SK-N-SH (cell line): Measurements from ENCODE around the gene ZNF496. TPM values are rescaled to one million over a fixed set of nuclear protein-coding genes. Genes with fewer than 3 reads are reported as not detected.

Experiments
- CTCF ChIA-PET: fragments of 300-600, 350-600 bp; formaldehyde crosslinking; extraction: SDS; loops from one replicate; lab custom pipeline; 2021; lab: Yijun Ruan, JAX
- POLR2A ChIA-PET: fragments of 350-600 bp; sonication (Branson Sonifier 250); formaldehyde crosslinking; extraction: SDS; loops from one replicate; lab custom pipeline; 2020; ENCODE audit warnings: antibody characterized with exemption, inconsistent platforms; lab: Yijun Ruan, JAX
- DNase-seq: peaks from one replicate; pipeline ENCODE4 v3.0.0; 2012
- H2AFZ ChIP-seq: fragments of 200-600 bp; sonication (generic); 2 replicates; pipeline ENCODE4 v1.8.1; 2016; ENCODE audit warnings: antibody characterized with exemption, mild to moderate bottlenecking, low read depth
- H3F3A ChIP-seq: fragments of 200-600 bp; sonication (generic); replicated peaks from 2 replicates; pipeline ENCODE3; 2016; ENCODE audit warnings: antibody characterized with exemption, mild to moderate bottlenecking; ENCODE audit not compliant: insufficient read depth
- H3K27ac ChIP-seq, 2 experiments: fragments of 200-500 bp in 1 of 2; fragments of 200-600 bp in 1 of 2; sonication (Bioruptor generic) in 1 of 2; sonication (generic), shearing (Covaris generic) in 1 of 2; 2 replicates each; pipeline versions ENCODE4 v1.5.1 to v1.6.1; 2014 to 2016; ENCODE audit warnings: low read depth in 2 of 2, inconsistent platforms in 1 of 2, low read length in 1 of 2, mild to moderate bottlenecking in 1 of 2, mixed read lengths in 1 of 2
- H3K27me3 ChIP-seq: fragments of 200-600 bp; sonication (generic), shearing (Covaris generic); 2 replicates; pipeline ENCODE4 v1.6.1; 2016; ENCODE audit warnings: mixed run types; ENCODE audit not compliant: insufficient read depth
- H3K36me3 ChIP-seq, 2 experiments: fragments of 200-500 bp in 1 of 2; fragments of 200-600 bp in 1 of 2; sonication (Bioruptor generic) in 1 of 2; sonication (generic) in 1 of 2; replicated peaks in 1 of 2; 2 replicates each; pipeline versions ENCODE3 to v1.5.1; 2014 to 2016; ENCODE audit warnings: low read length in 1 of 2, mild to moderate bottlenecking in 1 of 2; ENCODE audit not compliant: insufficient read depth in 2 of 2, control insufficient read depth in 1 of 2
- H3K4me1 ChIP-seq, 2 experiments: fragments of 200-500 bp in 1 of 2; fragments of 200-600 bp in 1 of 2; sonication (Bioruptor generic) in 1 of 2; sonication (generic), shearing (Covaris generic) in 1 of 2; 2 replicates each; pipeline versions ENCODE4 v1.5.1 to v1.6.1; 2014 to 2016; ENCODE audit warnings: low read depth in 1 of 2, low read length in 1 of 2, mixed run types in 1 of 2; ENCODE audit not compliant: insufficient read depth in 2 of 2, control insufficient read depth in 1 of 2
- H3K4me2 ChIP-seq: fragments of 200-600 bp; sonication (generic), shearing (Covaris generic); 2 replicates; pipeline ENCODE4 v1.6.1; 2017; ENCODE audit warnings: mixed run types
- H3K4me3 ChIP-seq, 2 experiments: fragments of 200-500 bp in 1 of 2; fragments of 200-600 bp in 1 of 2; sonication (Bioruptor generic) in 1 of 2; sonication (generic), shearing (Covaris generic) in 1 of 2; 2 replicates each; pipeline versions ENCODE4 v1.5.1 to v1.8.1; 2014 to 2016; ENCODE audit warnings: low read depth in 2 of 2, inconsistent platforms in 1 of 2, low read length in 1 of 2, mild to moderate bottlenecking in 1 of 2, mixed read lengths in 1 of 2, moderate library complexity in 1 of 2
- H3K79me2 ChIP-seq: fragments of 200-600 bp; sonication (generic); 2 replicates; pipeline ENCODE4 v1.8.1; 2017; ENCODE audit warnings: mild to moderate bottlenecking; ENCODE audit not compliant: insufficient read depth
- H3K9ac ChIP-seq: fragments of 200-600 bp; sonication (generic); 2 replicates; pipeline ENCODE4 v1.6.1; 2017; ENCODE audit warnings: mixed run types
- H3K9me2 ChIP-seq: fragments of 200-600 bp; sonication (generic); 2 replicates; pipeline ENCODE4 v1.6.1; 2017; ENCODE audit warnings: mixed run types
- H3K9me3 ChIP-seq: fragments of 200-600 bp; sonication (generic); 2 replicates; pipeline ENCODE4 v1.6.1; 2017; ENCODE audit warnings: mixed run types, mild to moderate bottlenecking, moderate library complexity
- H4K20me1 ChIP-seq: fragments of 200-600 bp; sonication (generic); 2 replicates; pipeline ENCODE4 v1.6.1; 2017; ENCODE audit warnings: mild to moderate bottlenecking, mixed run types; ENCODE audit not compliant: insufficient read depth
- CHD2 ChIP-seq: fragments of 150-350 bp; IDR thresholded peaks from 2 replicates; pipeline ENCODE4 v1.6.1; 2018; ENCODE audit warnings: low read length; ENCODE audit not compliant: partially characterized antibody
- CTCF ChIP-seq: fragments of 200-600 bp; sonication (generic); IDR thresholded peaks from 2 replicates; pipeline ENCODE4 v1.6.1; 2017; ENCODE audit warnings: antibody characterized with exemption, mild to moderate bottlenecking, moderate library complexity
- ELF1 ChIP-seq: IDR thresholded peaks from 2 replicates; pipeline ENCODE4 v1.4.0; 2012
- EP300 ChIP-seq, 2 experiments: IDR thresholded peaks; 2 replicates each; pipeline versions ENCODE4 v1.4.0 to v1.6.1; 2012; ENCODE audit warnings: borderline replicate concordance in 1 of 2, low read depth in 1 of 2, low read length in 1 of 2
- EZH2phosphoT487 ChIP-seq: fragments of 200-600 bp; sonication (generic); IDR thresholded peaks from 2 replicates; pipeline ENCODE4 v1.6.1; 2017; ENCODE audit warnings: low read depth, mixed run types, mild to moderate bottlenecking, antibody characterized with exemption, moderate library complexity, borderline replicate concordance
- FOSL2 ChIP-seq: IDR thresholded peaks from 2 replicates; pipeline ENCODE4 v1.4.0; 2012; ENCODE audit warnings: low read depth, mild to moderate bottlenecking, moderate library complexity, borderline replicate concordance
- FOXJ3 ChIP-seq: sonication (generic); formaldehyde crosslinking; IDR thresholded peaks from 2 replicates; pipeline ENCODE4 v1.5.1; 2020; ENCODE audit warnings: mild to moderate bottlenecking, missing genetic modification reagents
- FOXM1 ChIP-seq: IDR thresholded peaks from 2 replicates; pipeline ENCODE4 v1.4.0; 2012; ENCODE audit warnings: low read depth, mild to moderate bottlenecking
- GABPA ChIP-seq: IDR thresholded peaks from 2 replicates; pipeline ENCODE4 v1.4.0; 2012; ENCODE audit warnings: low read depth, mild to moderate bottlenecking
- GATA2 ChIP-seq: sonication (generic); formaldehyde crosslinking; IDR thresholded peaks from 2 replicates; pipeline ENCODE4 v1.5.0; 2020; ENCODE audit warnings: mild to moderate bottlenecking, missing genetic modification reagents
- MAX ChIP-seq: IDR thresholded peaks from 2 replicates; pipeline ENCODE4 v1.4.0; 2012; ENCODE audit warnings: low read depth
- MEF2A ChIP-seq: IDR thresholded peaks from 2 replicates; pipeline ENCODE4 v1.4.0; 2012; ENCODE audit warnings: low read depth, borderline replicate concordance
- NFIC ChIP-seq: IDR thresholded peaks from 2 replicates; pipeline ENCODE4 v1.4.0; 2012; ENCODE audit warnings: borderline replicate concordance
- NRF1 ChIP-seq: IDR thresholded peaks from 2 replicates; pipeline ENCODE4 v1.6.1; 2012; ENCODE audit warnings: low read depth, mild to moderate bottlenecking, low read length
- PBX3 ChIP-seq: IDR thresholded peaks from 2 replicates; pipeline ENCODE4; 2012
- RCOR1 ChIP-seq: fragments of 150-350 bp; IDR thresholded peaks from 2 replicates; pipeline ENCODE4 v1.6.1; 2017; ENCODE audit warnings: antibody characterized with exemption, low read length
- RFX5 ChIP-seq: IDR thresholded peaks from 2 replicates; pipeline ENCODE4 v1.6.1; 2012; ENCODE audit warnings: mild to moderate bottlenecking, improper control_type of control experiment, low read length
- SIN3A ChIP-seq: IDR thresholded peaks from 2 replicates; pipeline ENCODE4 v1.6.1; 2012; ENCODE audit warnings: low read depth, mild to moderate bottlenecking, low read length, moderate library complexity, borderline replicate concordance
- SMC3 ChIP-seq: IDR thresholded peaks from 2 replicates; pipeline ENCODE4 v1.6.1; 2012; ENCODE audit warnings: low read depth, low read length, improper control_type of control experiment
- TAF1 ChIP-seq: IDR thresholded peaks from 2 replicates; pipeline ENCODE4 v1.6.1; 2012; ENCODE audit warnings: low read depth, mild to moderate bottlenecking, low read length, moderate library complexity, borderline replicate concordance
- USF1 ChIP-seq: IDR thresholded peaks from 2 replicates; pipeline ENCODE4 v1.4.0; 2012; ENCODE audit warnings: low read depth, borderline replicate concordance
- ZBTB33 ChIP-seq: IDR thresholded peaks from 2 replicates; pipeline ENCODE4 v1.4.0; 2012; ENCODE audit warnings: low read depth, borderline replicate concordance
- WGBS: methylation state at CpG from one replicate; pipeline ENCODE4 v1.1.6; 2017; ENCODE audit warnings: low lambda C conversion rate; 5-methylcytosine and 5-hydroxymethylcytosine counted together
- polyA plus RNA-seq, 3 experiments: library from polyadenylated mRNA; depleted of rRNA; stranded (reverse); fragments of >200 nt; gene quantifications; 2 replicates each; pipeline ENCODE4 v1.2.3, GENCODE V29; 2012

ZNF496 gene
- polyA plus RNA-seq, 1 of the 3 experiments (the other 2 are of a cell fraction): 23.2 TPM

DNA sequence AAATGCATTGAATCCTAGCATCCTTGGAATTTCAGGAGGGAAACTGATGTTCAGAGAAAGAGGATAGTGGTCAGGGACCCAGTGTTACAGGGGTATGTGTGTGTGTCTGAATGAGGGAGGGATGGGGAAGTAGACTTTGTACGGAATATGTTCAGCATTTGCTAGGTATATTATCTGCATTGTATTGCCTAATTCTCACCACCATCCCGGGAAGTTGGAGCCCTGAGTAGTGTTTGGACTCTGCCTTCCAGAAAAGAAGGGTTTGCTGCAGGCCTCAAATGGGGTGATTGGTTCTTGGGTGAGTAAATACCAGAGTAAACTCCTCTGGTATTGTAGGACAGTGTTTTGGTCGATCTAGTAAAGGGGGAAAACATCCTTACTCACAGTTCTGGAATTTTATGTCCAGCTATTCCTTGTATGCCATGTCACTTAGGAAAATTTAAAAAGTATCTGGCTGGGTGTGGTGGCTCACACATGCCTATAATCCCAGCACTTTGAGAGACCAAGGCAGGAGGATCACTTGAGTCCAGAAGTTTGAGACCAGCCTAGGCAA lies 7.1 kb upstream of the ZNF496 start (continued):
- TF ChIP-seq CTCF (no peak), RCOR1 (no peak), FOSL2 (no peak), ZBTB33 (no peak)

- WGBS: 98% methylated on average over 11 of the region's 11 CpGs
- H3K4me2 ChIP-seq: no peak overlapping the region
- no peak for DNase-seq
Observed at GRCh38 chr1:247337961-247338360, 6.3 kb upstream of the ZNF496 start.

More at GRCh38 chr1:247337961-247338360, 6.3 kb upstream of the ZNF496 start:
- Histone ChIP-seq H3K9me3 (no peaks in the 10 kb centered on the region), H3K27me3 (no peaks in the 10 kb centered on the region), H3F3A (peaks cover 11% of the 10 kb centered on the region), H3K4me1 (peaks cover 9 to 32% of the 10 kb centered on the region in 2 experiments), H4K20me1 (no peaks in the 10 kb centered on the region; the same call in 1 of the 2 replicates), H2AFZ (no peak overlapping the region), H3K79me2 (peaks cover 63% of the 10 kb centered on the region; the same call in 1 of the 2 replicates), H3K9ac (no peak overlapping the region), H3K4me3 (no peak overlapping the region), H3K36me3 (peaks cover 13 to 32% of the 10 kb centered on the region in 2 experiments), H3K27ac (no peak overlapping the region), H3K9me2 (no peaks in the 10 kb centered on the region)
- CTCF ChIA-PET: no interaction called here
- POLR2A ChIA-PET: no interaction called here
- TF ChIP-seq FOXM1: no peak
- TF ChIP-seq GATA2 (CRISPR knock-in tag): no peak
- no peak for TF ChIP-seq NRF1
- TF ChIP-seq MAX: no peak
- TF ChIP-seq EZH2phosphoT487: no peak
- TF ChIP-seq SMC3: no peak
- no peak for TF ChIP-seq CHD2
- no peak for TF ChIP-seq ELF1
- TF ChIP-seq CTCF: no peak
- TF ChIP-seq GABPA: no peak
- no peak for TF ChIP-seq MEF2A
- no peak for TF ChIP-seq USF1
- no peak for TF ChIP-seq FOSL2
- TF ChIP-seq EP300 (IDR thresholded peaks at IDR 0.05; ENCODE audit: borderline replicate concordance in 1 of 2, low read depth in 1 of 2, low read length in 1 of 2): no peak
- no peak for TF ChIP-seq NFIC
- TF ChIP-seq SIN3A: no peak
- TF ChIP-seq RFX5: no peak
- no peak for TF ChIP-seq PBX3
- no peak for TF ChIP-seq FOXJ3 (CRISPR knock-in tag)
- no peak for TF ChIP-seq TAF1
